Endodermal cell (in vitro differentiated cells): ENCODE measurements around the gene CAND2. TPM values are rescaled to one million over a fixed set of nuclear protein-coding genes. Genes with fewer than 3 reads are reported as not detected.
A peak's percentile ranks its signal among the peaks of the same experiment; 100 is the strongest.
"Not testable (repeated sequence)": the region's sequence is repeated elsewhere in the genome, so short reads cannot be mapped to it uniquely, and the experiment has no call there.

ENCODE experiments used
- DNase-seq: peaks from one replicate; pipeline ENCODE4 v3.0.0-alpha.2; 2017
- H3K27ac ChIP-seq: 2 replicates; pipeline ENCODE4 v1.5.1; 2013; ENCODE audit warnings: mild to moderate bottlenecking, low read depth, low read length, moderate library complexity
- H3K27me3 ChIP-seq: 2 replicates; pipeline ENCODE4 v1.6.1; 2013; ENCODE audit warnings: mild to moderate bottlenecking, low read length, moderate library complexity; ENCODE audit not compliant: insufficient read depth, control insufficient read depth, poor library complexity, severe bottlenecking
- H3K36me3 ChIP-seq: 2 replicates; pipeline ENCODE4 v1.7.0; 2013; ENCODE audit warnings: mild to moderate bottlenecking, low read length, moderate library complexity; ENCODE audit not compliant: control insufficient read depth, insufficient read depth
- H3K4me1 ChIP-seq: one replicate; pipeline ENCODE4 v1.7.0; 2013; ENCODE audit warnings: low read length; ENCODE audit not compliant: control insufficient read depth, insufficient read depth
- H3K4me3 ChIP-seq: 2 replicates; pipeline ENCODE4 v1.5.1; 2013; ENCODE audit warnings: mild to moderate bottlenecking, low read length, moderate library complexity
- H3K9ac ChIP-seq: 2 replicates; pipeline ENCODE4 v1.6.1; 2013; ENCODE audit warnings: mild to moderate bottlenecking, low read length, moderate library complexity; ENCODE audit not compliant: poor library complexity, severe bottlenecking; ENCODE audit errors: extremely low read depth
- H3K9me3 ChIP-seq: 2 replicates; pipeline ENCODE4 v1.6.1; 2013; ENCODE audit warnings: mild to moderate bottlenecking, low read length, moderate library complexity; ENCODE audit not compliant: control insufficient read depth
- H3K27ac Mint-ChIP-seq: 2 replicates; pipeline ENCODE4 v1.8.0; 2020; ENCODE audit warnings: mixed read lengths
- H3K27me3 Mint-ChIP-seq: 2 replicates; pipeline ENCODE4 v1.8.0; 2021; ENCODE audit warnings: mild to moderate bottlenecking, mixed read lengths; ENCODE audit not compliant: insufficient read depth
- H3K36me3 Mint-ChIP-seq: 2 replicates; pipeline ENCODE4 v1.8.0; 2020; ENCODE audit warnings: low read depth, mixed read lengths
- H3K4me1 Mint-ChIP-seq: 2 replicates; pipeline ENCODE4 v1.8.0; 2020; ENCODE audit warnings: mixed read lengths
- H3K4me3 Mint-ChIP-seq: 2 replicates; pipeline ENCODE4 v1.8.0; 2020; ENCODE audit warnings: mild to moderate bottlenecking, moderate library complexity, mixed read lengths
- H3K9me3 Mint-ChIP-seq: 2 replicates; pipeline ENCODE4 v1.8.0; 2020; ENCODE audit warnings: mild to moderate bottlenecking, mixed read lengths
- WGBS, 2 experiments: methylation state at CpG; one replicate each; pipeline versions ENCODE4 v1.1.5 to v1.1.7; 2013; ENCODE audit warnings: missing lambda C conversion rate in 2 of 2, mixed read lengths in 1 of 2; ENCODE audit not compliant: insufficient coverage in 1 of 2, insufficient read length in 1 of 2; 5-methylcytosine and 5-hydroxymethylcytosine counted together
- total RNA-seq, 2 donors: library from RNA; stranded (reverse); fragmentation: NEBNext Ultra II Directional in 1 of 2; extraction: Animal tissue kit (Norgen Biotek cat#: 25700) in 1 of 2; gene quantifications; 2 replicates in 1 of 2; 3 replicates in 1 of 2; pipeline ENCODE4 v1.2.1, GENCODE V29; 2021
- TF ChIP-seq, protein P1 (sequence below): fragments of 200-600 bp; sonication (generic); conservative IDR thresholded peaks from 2 replicates; pipeline ENCODE4 v1.5.0; 2021; ENCODE audit warnings: antibody characterized with exemption, mild to moderate bottlenecking

CAND2 gene
- total RNA-seq, 2 donors from 2014 or later = 7.8 to 15.0 TPM

DNA sequence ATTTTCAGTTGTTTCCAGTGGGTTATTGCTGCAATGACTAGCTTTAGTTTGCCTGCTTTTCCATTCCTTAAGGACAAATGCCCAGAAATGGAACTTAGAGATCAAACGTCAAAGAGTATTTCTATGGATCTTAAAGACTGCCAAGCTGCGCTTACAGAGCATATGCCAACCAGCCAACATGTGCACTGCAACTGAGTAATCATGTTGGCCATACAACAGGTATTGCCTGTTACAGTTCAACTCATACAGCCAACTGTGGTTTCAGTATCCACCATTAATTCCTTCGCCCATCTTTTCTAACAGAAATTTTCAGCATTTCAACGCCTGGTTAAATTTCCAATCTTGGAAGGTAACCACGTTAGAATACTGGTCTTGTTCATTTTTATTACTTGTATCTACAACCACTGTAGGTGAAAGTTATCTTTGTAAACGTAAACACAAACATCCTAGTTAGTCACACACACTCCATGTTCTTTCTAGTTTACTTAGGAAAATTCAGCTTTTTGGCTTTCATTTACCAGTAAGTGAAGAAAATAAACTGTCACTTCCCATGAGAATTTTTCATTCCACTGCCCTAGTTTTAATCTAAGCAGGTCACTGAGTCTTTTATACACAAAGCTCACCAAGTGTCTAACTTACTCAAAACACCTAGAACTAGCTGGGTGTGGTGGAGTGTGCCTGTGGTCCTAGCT, 41.0 kb downstream of the CAND2 start:
- Mint-ChIP-seq H3K4me3 (peak overlapping the region; percentile 99), H3K27me3 (no peaks in the 10 kb centered on the region), H3K36me3 (peaks cover 81% of the 10 kb centered on the region), H3K4me1 (peaks cover 37% of the 10 kb centered on the region), H3K9me3 (no peaks in the 10 kb centered on the region), H3K27ac (no peak overlapping the region)
- 92 to 95% methylated on average over 4 to 6 of the region's 6 CpGs for WGBS, 2 experiments
- Histone ChIP-seq H3K27me3 (no peaks in the 10 kb centered on the region), H3K9me3 (no peaks in the 10 kb centered on the region), H3K36me3 (peaks cover 80% of the 10 kb centered on the region), H3K4me3 (peak overlapping the region; percentile 96), H3K27ac (no peak overlapping the region), H3K9ac (no peak overlapping the region), H3K4me1 (peaks cover 10% of the 10 kb centered on the region)
- no peak for DNase-seq
- TF ChIP-seq, protein P1, sequence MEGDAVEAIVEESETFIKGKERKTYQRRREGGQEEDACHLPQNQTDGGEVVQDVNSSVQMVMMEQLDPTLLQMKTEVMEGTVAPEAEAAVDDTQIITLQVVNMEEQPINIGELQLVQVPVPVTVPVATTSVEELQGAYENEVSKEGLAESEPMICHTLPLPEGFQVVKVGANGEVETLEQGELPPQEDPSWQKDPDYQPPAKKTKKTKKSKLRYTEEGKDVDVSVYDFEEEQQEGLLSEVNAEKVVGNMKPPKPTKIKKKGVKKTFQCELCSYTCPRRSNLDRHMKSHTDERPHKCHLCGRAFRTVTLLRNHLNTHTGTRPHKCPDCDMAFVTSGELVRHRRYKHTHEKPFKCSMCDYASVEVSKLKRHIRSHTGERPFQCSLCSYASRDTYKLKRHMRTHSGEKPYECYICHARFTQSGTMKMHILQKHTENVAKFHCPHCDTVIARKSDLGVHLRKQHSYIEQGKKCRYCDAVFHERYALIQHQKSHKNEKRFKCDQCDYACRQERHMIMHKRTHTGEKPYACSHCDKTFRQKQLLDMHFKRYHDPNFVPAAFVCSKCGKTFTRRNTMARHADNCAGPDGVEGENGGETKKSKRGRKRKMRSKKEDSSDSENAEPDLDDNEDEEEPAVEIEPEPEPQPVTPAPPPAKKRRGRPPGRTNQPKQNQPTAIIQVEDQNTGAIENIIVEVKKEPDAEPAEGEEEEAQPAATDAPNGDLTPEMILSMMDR = no peak

DNA sequence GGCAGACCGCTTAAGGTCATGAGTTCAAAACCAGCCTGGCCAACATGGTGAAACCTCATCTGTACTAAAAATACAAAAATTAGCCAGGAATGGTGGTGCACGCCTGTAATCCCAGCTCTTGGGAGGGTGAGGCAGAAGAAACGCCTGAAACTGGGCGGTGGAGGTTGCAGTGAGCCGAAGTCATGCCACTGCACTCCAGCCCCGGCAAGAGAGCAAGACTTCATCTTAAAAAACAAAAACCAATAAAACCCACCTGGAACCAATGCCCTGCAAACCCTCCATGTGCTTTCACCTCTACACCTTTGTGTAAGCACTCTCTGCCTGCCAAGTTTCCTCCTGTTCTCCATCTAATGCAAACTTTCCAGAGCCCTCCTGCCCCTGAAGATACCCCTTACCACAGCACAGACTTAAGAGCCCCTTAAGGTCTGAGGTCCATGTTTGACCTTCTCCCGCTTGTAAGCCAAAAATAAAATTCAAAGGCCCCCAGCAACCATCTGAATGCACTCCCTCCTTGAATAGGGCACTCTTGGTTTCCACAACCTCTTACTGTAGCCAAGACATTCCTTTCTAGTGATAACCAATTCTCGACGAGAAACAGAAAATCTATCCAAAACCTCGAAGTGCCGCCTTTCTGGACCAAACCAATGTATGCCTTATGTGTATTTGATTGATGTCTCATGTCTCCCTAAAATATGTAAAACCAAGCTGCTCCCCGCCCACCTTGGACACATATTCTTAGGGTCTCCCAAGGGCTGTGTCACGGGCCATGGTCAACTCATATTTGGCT, 41.9 kb downstream of the CAND2 start:
- 86 to 92% methylated on average over 11 to 13 of the region's 13 CpGs for WGBS, 2 experiments
- no peaks in the 10 kb centered on the region for H3K27me3 Mint-ChIP-seq
- Histone ChIP-seq H3K4me1 (peaks cover 10% of the 10 kb centered on the region), H3K36me3 (peaks cover 71% of the 10 kb centered on the region), H3K27me3 (no peaks in the 10 kb centered on the region), H3K9me3 (no peaks in the 10 kb centered on the region), H3K4me3 (peak overlapping the region; percentile 96), H3K27ac (no peak overlapping the region), H3K9ac (no peak overlapping the region)
- peaks cover 37% of the 10 kb centered on the region for H3K4me1 Mint-ChIP-seq
- peak overlapping the region; percentile 99 for H3K4me3 Mint-ChIP-seq
- TF ChIP-seq, protein P1 = no peak
- H3K9me3 Mint-ChIP-seq = no peaks in the 10 kb centered on the region
- no peak for DNase-seq
- peak overlapping the region; percentile 12 for H3K27ac Mint-ChIP-seq
- H3K36me3 Mint-ChIP-seq = peaks cover 76% of the 10 kb centered on the region

DNA sequence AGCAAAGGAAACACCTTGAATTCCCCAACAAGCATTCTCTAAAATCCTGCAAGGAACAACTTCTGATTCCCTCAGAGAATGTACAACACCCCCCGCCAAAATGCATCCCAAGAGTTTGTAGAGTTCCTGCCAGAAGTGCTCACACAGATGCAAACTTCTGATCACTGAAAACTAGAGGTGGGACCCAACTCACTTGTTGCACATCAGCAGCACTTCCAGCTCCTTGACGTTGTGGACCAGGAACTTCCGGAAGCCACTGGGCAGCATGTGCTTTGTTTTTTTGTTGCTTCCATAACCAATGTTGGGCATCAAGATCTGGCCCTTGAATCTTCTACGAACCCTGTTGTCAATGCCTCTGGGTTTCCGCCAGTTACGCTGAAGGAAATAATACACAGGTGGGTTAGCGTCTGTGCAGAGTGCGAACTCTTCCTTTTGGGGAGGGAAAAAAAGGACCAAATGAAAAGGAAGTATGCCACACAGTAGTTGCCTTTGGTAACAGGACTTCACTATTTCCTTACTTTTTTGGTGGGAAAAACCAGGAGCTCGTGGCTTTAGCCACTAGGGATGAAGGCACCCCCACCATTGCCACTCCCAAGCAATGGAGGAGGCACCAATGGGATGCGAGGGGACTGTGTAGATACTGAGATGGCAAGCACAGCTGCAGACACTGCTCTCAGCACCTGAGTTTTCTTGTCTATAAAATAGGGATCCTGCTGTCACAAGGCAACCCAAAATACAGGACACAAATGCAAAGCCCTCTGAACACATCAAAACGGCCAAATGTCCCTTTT, 42.9 kb downstream of the CAND2 start:
- no peak for DNase-seq
- TF ChIP-seq, protein P1 = no peak
- H3K4me1 Mint-ChIP-seq = peaks cover 37% of the 10 kb centered on the region
- 89 to 90% methylated on average over 9 to 11 of the region's 11 CpGs for WGBS, 2 experiments
- peak overlapping the region; percentile 96 for H3K4me3 ChIP-seq
- peak overlapping the region; percentile 100 for H3K27ac Mint-ChIP-seq
- no peaks in the 10 kb centered on the region for H3K27me3 ChIP-seq
- H3K36me3 ChIP-seq = peaks cover 61% of the 10 kb centered on the region
- H3K9me3 ChIP-seq = no peaks in the 10 kb centered on the region
- no peaks in the 10 kb centered on the region for H3K27me3 Mint-ChIP-seq
- no peak overlapping the region for H3K9ac ChIP-seq
- peaks cover 10% of the 10 kb centered on the region for H3K4me1 ChIP-seq
- H3K4me3 Mint-ChIP-seq = peak overlapping the region; percentile 99
- no peak overlapping the region for H3K27ac ChIP-seq
- peaks cover 66% of the 10 kb centered on the region for H3K36me3 Mint-ChIP-seq
- no peaks in the 10 kb centered on the region for H3K9me3 Mint-ChIP-seq

DNA sequence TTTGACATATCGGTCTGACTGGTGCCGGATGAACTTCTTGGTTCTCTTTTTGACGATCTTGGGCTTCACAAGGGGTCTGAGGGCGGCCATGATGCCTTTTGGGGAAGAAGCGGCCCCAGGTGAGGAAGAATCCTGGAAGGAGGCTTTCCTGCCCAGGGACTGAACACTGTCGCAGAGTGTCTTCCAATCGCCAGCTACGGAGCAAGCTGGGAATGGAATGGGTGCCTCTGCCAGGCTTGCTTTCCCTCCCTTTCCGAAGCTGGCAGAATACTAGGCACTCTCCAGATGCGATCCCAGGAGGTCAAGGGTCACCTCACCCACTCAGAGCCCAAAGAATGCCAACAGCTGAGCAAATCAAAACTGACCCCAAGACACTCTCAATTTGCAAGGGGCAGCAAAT, 43.7 kb downstream of the CAND2 start:
- Histone ChIP-seq H3K36me3 (peaks cover 53% of the 10 kb centered on the region), H3K4me3 (peak overlapping the region; percentile 96), H3K9ac (peak overlapping the region; percentile 98)
- Mint-ChIP-seq H3K4me1 (peaks cover 37% of the 10 kb centered on the region), H3K36me3 (peaks cover 58% of the 10 kb centered on the region), H3K4me3 (peak overlapping the region; percentile 99), H3K27ac (peak overlapping the region; percentile 100)
- WGBS, 2 experiments = 55 to 85% methylated on average over 4 to 10 of the region's 10 CpGs
- not testable (repeated sequence) for H3K27me3 Mint-ChIP-seq, H3K4me1 ChIP-seq, DNase-seq, H3K9me3 ChIP-seq, H3K9me3 Mint-ChIP-seq, H3K27ac ChIP-seq, H3K27me3 ChIP-seq
